Dendritic cell treated with granulocyte-macrophage colony-stimulating factor and Interleukin-4, amounts not matched to agents 40 ng/mL and 50 ng/mL, for 4 days (primary cell): ENCODE results near the gene TTLL9.

Experiments
- H3K27ac Mint-ChIP-seq: one replicate; pipeline ENCODE4 v1.8.0; 2022; ENCODE audit warnings: mild to moderate bottlenecking, mixed read lengths
- H3K27me3 Mint-ChIP-seq: one replicate; pipeline ENCODE4 v1.8.0; 2022; ENCODE audit warnings: mild to moderate bottlenecking, mixed read lengths
- H3K36me3 Mint-ChIP-seq: one replicate; pipeline ENCODE4 v1.8.0; 2022; ENCODE audit warnings: low read depth, mixed read lengths
- H3K4me1 Mint-ChIP-seq: one replicate; pipeline ENCODE4 v1.8.0; 2022; ENCODE audit warnings: low read depth, mixed read lengths
- H3K4me3 Mint-ChIP-seq: one replicate; pipeline ENCODE4 v1.8.0; 2022; ENCODE audit warnings: mild to moderate bottlenecking, moderate library complexity, mixed read lengths
- H3K9me3 Mint-ChIP-seq: one replicate; pipeline ENCODE4 v1.8.0; 2022; ENCODE audit warnings: mixed read lengths
- intact Hi-C: fragments of 100-400 bp; cut with micrococcal nuclease; formaldehyde crosslinking; loops from one replicate; pipeline ENCODE4 v1.15.0; 2022

The TTLL9 gene

DNA sequence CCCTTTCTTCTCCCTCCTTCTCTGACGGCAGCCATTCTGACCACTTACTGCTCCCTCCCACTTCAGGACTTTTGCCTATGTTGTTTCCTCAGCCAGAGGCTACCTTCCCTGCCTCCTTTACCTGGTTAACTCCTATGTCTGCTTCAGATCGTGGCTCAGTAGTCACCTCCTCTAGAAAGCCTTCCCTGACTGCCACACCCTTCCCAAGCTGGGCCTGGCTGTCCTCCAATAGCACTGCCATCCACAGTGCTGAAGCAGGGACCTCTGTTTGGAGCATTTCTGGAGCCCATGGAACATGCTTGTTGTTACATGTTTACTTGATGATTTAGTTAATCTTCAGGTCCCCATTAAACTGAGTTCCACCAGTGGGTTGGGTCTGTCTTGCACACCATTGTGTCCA is 111.3 kb downstream of the TTLL9 start:
- Mint-ChIP-seq H3K4me1 (no peaks in the 10 kb centered on the region), H3K27me3 (peaks cover 11% of the 10 kb centered on the region), H3K9me3 (no peaks in the 10 kb centered on the region), H3K4me3 (no peak overlapping the region), H3K27ac (no peak overlapping the region), H3K36me3 (no peaks in the 10 kb centered on the region)
- intact Hi-C loops, result no loop called here

DNA sequence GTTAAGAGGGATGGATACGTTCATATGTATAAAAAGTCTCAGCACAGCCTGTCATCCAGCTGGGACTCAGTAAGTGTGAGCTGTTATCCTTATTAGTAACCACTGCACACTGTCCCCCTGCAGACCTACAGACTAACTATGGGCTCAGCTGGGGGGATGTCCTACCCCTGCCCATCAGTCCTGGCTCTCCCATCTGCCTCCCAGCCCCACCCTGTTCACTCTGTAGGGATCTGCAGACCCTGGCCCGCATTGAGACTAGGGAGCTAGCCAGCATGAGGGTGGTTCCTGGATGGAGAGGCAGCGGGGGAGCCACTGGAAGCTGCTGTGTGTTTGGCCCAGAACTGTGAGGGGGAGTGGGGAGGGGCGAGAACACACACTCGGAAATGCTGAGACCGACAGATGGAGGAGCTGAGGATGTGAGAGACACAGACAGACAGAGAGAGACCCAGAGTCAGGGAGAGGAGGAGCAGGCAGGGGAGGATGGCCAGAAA is 114.6 kb downstream of the TTLL9 start:
- no peaks in the 10 kb centered on the region for H3K36me3 Mint-ChIP-seq
- H3K27ac Mint-ChIP-seq, result no peak overlapping the region
- H3K4me3 Mint-ChIP-seq, result no peak overlapping the region
- intact Hi-C loops, result no loop called here
- H3K27me3 Mint-ChIP-seq, result peaks cover 9% of the 10 kb centered on the region
- H3K9me3 Mint-ChIP-seq, result no peaks in the 10 kb centered on the region
- no peaks in the 10 kb centered on the region for H3K4me1 Mint-ChIP-seq

DNA sequence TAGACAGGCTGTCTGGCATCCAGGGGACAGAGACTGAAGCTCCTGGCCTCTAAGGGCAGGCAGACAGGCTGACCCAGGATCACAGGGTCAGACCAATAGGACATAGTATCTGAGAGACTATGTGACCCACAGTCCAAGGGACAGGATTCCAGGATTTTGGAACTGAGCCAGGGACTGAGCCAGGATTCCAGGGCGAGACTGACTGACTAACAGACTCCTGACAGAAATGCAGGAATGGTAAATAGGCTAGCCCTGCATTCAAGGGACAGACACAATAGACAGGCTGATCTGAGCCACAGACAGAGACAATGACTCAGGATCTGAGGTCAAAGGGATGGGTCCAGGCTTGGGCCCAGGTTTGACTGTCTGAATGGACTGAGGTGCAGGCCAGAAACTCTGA is 117.3 kb downstream of the TTLL9 start:
- H3K4me1 Mint-ChIP-seq, result no peaks in the 10 kb centered on the region
- H3K4me3 Mint-ChIP-seq, result no peak overlapping the region
- peaks cover 15% of the 10 kb centered on the region for H3K27me3 Mint-ChIP-seq
- no peaks in the 10 kb centered on the region for H3K36me3 Mint-ChIP-seq
- no peak overlapping the region for H3K27ac Mint-ChIP-seq
- no peaks in the 10 kb centered on the region for H3K9me3 Mint-ChIP-seq
- intact Hi-C loops, result no loop called here

DNA sequence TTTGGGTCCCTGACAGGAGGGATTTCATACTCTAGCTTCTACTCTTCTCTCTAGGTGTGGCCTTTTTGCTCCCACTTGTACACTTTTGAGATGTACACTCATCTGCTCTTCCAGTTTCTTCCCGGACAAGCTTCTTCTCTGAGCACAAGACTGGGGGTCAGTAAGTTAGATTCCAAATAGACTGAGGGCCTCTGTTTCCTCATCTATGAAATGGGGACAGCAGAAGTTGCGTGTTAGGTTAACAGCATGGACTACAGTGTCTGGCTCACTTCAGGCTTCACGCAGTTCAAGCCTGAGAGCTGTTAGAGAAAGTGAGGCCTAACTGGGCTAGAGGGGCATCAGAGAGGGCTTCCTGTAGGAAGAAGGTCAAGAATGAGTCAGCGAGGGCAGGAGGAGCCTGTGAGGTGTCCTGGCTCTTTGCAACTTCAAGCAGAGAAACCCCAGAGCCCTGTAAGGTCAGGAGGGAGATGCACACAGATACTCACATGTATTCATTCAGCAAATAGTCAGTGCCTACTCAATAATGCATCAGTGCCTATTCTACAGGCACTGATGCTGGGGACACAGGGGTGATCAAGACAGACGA is 118.1 kb downstream of the TTLL9 start:
- Mint-ChIP-seq H3K27ac (no peak overlapping the region), H3K36me3 (no peaks in the 10 kb centered on the region)

DNA sequence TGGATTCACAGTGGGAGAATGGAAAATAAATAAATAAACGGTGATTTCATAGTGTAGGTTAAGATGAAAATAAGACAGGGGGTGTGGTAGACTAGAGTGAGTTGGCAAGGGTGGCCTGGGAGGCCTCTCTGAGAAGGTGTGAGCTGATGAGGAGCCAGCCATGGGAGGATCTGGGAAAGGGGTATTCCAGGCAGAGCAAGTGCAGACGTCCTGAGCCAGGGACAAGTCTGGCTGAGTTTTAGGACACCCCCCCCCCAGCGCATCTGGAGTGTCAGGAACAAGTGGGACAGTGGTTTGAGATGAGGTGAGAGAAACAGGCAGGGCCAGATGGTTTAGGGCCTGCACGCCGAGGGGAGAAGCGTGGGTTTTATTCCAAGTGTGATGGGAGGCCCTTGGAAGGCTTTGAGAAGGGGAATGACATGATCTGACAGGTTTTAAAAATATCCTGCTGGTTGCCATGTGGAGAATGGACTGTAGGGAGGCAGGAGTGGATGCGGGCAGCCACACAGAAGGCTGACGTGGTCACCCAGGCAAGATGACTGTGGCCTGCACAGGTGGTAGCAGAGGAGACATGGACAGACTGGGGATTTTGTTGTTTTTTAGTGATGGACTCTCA is 118.7 kb downstream of the TTLL9 start:
- intact Hi-C loops, result no loop called here
- Mint-ChIP-seq H3K9me3 (no peaks in the 10 kb centered on the region), H3K4me1 (no peaks in the 10 kb centered on the region), H3K27ac (no peak overlapping the region), H3K27me3 (peaks cover 25% of the 10 kb centered on the region), H3K4me3 (no peak overlapping the region), H3K36me3 (no peaks in the 10 kb centered on the region)

More for the DNA sequence above, 118.1 kb downstream of the TTLL9 start:
- Mint-ChIP-seq H3K4me3 (no peak overlapping the region), H3K4me1 (no peaks in the 10 kb centered on the region), H3K9me3 (no peaks in the 10 kb centered on the region), H3K27me3 (peaks cover 21% of the 10 kb centered on the region)
- intact Hi-C loops, result no loop called here

DNA sequence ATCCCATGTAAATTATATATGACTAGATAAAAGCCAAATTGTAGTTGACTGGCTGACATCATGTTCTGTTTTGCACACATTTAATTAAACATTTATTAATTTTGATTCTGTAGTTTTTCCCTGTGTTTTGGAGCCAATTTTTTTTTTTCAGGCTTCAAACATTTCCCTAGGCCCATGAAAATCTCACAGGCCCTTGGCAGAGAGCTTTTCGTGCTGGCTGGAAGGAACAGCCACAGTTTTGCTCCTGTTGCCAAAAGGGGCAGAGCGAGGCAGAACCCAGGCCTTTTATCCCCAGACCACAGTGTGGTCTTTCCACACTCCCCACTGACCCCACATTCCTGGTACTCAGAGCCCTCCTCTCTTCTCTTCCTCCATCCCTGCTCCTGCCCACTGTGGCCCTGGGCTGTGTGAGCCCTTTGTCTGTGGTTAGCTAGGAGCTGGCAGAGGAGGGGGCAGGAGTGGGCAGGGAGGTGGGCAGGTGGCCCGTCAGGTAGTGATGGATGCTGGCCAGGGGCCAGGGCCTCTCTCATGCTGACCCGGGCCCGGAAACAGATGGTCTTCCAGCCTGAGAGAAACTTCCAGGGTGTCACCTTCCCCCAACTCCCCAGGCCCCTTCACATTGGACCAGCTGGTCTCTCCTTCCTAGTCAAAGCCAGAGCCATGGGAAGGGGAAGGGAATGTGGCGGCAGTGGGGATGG is 120.4 kb downstream of the TTLL9 start:
- peaks cover 38% of the 10 kb centered on the region for H3K27me3 Mint-ChIP-seq
- no peaks in the 10 kb centered on the region for H3K9me3 Mint-ChIP-seq

DNA sequence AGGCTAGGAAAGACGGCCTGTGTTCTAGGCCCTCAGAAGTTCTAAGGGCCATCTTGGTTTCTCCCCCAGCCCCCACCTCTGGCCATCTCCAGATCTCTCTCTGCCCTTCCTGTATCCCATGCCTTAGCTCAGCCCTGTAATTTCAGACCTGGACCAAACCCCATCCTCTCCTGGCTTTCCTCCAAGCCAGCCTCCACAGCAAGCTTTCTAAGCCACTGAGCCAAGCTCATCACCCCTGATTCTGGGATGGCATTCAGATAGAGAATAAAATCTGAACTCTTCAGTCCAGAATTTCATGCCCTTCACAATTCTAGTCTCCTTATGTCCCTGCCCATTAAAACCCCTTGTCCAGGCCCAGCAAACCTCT is 120.9 kb downstream of the TTLL9 start:
- Mint-ChIP-seq H3K27ac (no peak overlapping the region), H3K27me3 (peaks cover 43% of the 10 kb centered on the region), H3K4me3 (no peak overlapping the region), H3K4me1 (no peaks in the 10 kb centered on the region), H3K9me3 (no peaks in the 10 kb centered on the region), H3K36me3 (no peaks in the 10 kb centered on the region)
- intact Hi-C loops, result no loop called here

More for the DNA sequence above, 120.4 kb downstream of the TTLL9 start:
- H3K4me3 Mint-ChIP-seq, result no peak overlapping the region
- no peaks in the 10 kb centered on the region for H3K4me1 Mint-ChIP-seq
- H3K36me3 Mint-ChIP-seq, result no peaks in the 10 kb centered on the region
- no peak overlapping the region for H3K27ac Mint-ChIP-seq
- intact Hi-C loops, result no loop called here

DNA sequence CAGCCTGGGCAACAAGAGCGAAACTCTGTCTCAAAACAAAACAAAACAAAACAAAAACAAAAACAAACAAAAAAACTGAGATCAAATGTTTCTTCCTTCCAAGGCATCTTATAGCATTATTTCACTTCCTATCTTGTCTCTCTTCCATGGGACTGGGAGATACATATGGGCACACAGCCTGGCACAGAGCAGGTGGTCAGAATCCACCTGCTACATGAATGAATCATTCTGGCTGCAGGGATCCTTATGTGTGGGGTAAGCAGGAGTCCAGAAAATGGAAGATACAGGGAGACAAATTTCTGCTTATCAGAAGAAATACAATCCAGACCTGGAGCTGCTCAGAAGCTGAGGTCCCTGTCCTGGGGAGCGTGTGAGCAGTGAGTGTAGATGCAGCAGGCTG is 121.7 kb downstream of the TTLL9 start:
- intact Hi-C loops, result no loop called here
- H3K36me3 Mint-ChIP-seq, result no peaks in the 10 kb centered on the region
- H3K27ac Mint-ChIP-seq, result no peak overlapping the region
- peaks cover 50% of the 10 kb centered on the region for H3K27me3 Mint-ChIP-seq
- no peaks in the 10 kb centered on the region for H3K4me1 Mint-ChIP-seq
- H3K9me3 Mint-ChIP-seq, result no peaks in the 10 kb centered on the region
- H3K4me3 Mint-ChIP-seq, result no peak overlapping the region
